ENCODE measurements around the gene SHE. TPM values are rescaled to one million over a fixed set of nuclear protein-coding genes. Genes with fewer than 3 reads are reported as not detected.

The SHE gene
- total and polyA plus RNA-seq, 2 donors, result 2.7 to 7.6 TPM

DNA sequence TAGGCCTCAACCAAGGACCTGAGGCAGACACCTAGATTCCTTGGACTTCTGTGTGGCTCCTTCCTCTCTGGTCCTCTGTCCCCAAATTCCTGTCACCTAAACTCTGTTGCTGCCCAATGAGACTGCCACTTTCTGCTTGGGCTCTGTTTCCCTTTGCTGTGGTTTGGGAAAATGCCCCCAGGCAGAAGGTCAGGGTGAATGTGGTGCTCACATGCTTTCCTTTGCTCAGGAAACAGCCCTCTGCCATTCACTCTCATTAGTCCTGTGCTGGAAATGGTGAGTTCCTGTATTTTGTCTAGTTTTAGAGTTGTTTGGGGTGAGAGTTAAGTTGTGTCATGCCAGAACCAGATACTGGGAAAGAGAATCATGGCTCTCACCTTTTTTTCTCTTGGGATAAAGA is 22.7 kb upstream of the SHE start:
- peaks cover 0 to 1% of the 10 kb centered on the region in 2 donors for H3K4me1 ChIP-seq (ENCODE audit: control insufficient read depth in 2 of 2, insufficient read depth in 2 of 2, low read length in 2 of 2)
- no peak for DNase-seq (ENCODE audit: low read depth in 6 of 9, low spot score in 9 of 9)
- no peak overlapping the region for H3K27ac ChIP-seq (ENCODE audit: low read depth in 1 of 2, low read length in 1 of 2)
- no peaks in the 10 kb centered on the region for H3K36me3 ChIP-seq (ENCODE audit: control insufficient read depth in 2 of 2, insufficient read depth in 2 of 2, low read length in 1 of 2)
- no peaks in the 10 kb centered on the region for H3K27me3 ChIP-seq (ENCODE audit: control insufficient read depth in 2 of 2, insufficient read depth in 1 of 2, low read length in 1 of 2)
- no peak overlapping the region for H3K4me3 ChIP-seq (ENCODE audit: low read length in 2 of 2)
- H3K9me3 ChIP-seq (ENCODE audit: control insufficient read depth in 2 of 2, insufficient read depth in 1 of 2, low read length in 1 of 2), result no peaks in the 10 kb centered on the region

DNA sequence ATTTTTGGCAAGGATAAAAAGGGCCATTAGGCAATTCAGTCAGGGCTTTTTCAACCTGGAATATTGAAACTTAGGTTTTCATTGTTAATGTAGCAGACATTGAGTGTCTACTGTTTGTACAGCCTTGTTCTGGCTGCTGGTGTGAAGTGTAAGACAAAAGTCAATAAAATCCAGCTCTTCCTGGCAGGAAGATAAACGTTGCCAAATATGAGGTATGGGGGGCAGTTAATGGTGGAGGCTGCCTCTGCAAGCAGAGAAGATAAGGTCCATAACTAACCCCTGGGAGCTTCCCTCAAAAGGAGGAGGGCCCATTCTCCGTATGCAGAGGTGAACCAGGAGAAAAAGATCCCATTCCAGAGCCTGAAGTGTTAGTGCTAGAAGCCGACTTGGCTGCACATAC is 19.5 kb upstream of the SHE start:
- peaks cover 0 to 3% of the 10 kb centered on the region in 2 donors for H3K27me3 ChIP-seq (ENCODE audit: control insufficient read depth in 2 of 2, insufficient read depth in 1 of 2, low read length in 1 of 2)
- H3K4me1 ChIP-seq (ENCODE audit: control insufficient read depth in 2 of 2, insufficient read depth in 2 of 2, low read length in 2 of 2), result peaks cover 0 to 2% of the 10 kb centered on the region in 2 donors
- H3K4me3 ChIP-seq (ENCODE audit: low read length in 2 of 2), result no peak overlapping the region
- no peak overlapping the region for H3K27ac ChIP-seq (ENCODE audit: low read depth in 1 of 2, low read length in 1 of 2)
- WGBS, result 88% methylated on average over 3 of the region's 3 CpGs
- H3K36me3 ChIP-seq (ENCODE audit: control insufficient read depth in 2 of 2, insufficient read depth in 2 of 2, low read length in 1 of 2), result no peaks in the 10 kb centered on the region
- H3K9me3 ChIP-seq (ENCODE audit: control insufficient read depth in 2 of 2, insufficient read depth in 1 of 2, low read length in 1 of 2), result no peaks in the 10 kb centered on the region
- no peak for DNase-seq (ENCODE audit: low read depth in 6 of 9, low spot score in 9 of 9)

DNA sequence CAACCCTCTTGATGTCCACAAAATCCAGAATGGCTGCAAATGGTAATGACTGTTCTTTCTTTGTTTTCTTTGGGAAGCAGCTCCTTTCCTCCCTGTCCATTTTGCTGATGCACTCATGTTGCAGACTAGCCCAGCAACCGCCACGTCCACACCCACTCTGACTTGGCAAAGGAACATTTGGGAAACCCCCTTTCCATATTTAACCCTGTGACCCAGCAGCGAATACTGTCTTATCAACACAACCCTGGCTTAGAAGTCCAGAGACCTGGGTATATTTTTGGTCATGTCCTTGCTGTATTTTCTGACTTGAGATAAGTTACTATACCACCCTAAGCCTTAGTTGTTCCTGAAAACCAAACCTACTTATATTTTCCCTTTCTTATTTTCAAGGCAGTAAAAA is 18.1 kb upstream of the SHE start:
- Histone ChIP-seq H3K27ac (ENCODE audit: low read depth in 1 of 2, low read length in 1 of 2) (no peak overlapping the region), H3K4me1 (ENCODE audit: control insufficient read depth in 2 of 2, insufficient read depth in 2 of 2, low read length in 2 of 2) (peaks cover 0 to 2% of the 10 kb centered on the region in 2 donors), H3K9me3 (ENCODE audit: control insufficient read depth in 2 of 2, insufficient read depth in 1 of 2, low read length in 1 of 2) (no peaks in the 10 kb centered on the region), H3K36me3 (ENCODE audit: control insufficient read depth in 2 of 2, insufficient read depth in 2 of 2, low read length in 1 of 2) (no peaks in the 10 kb centered on the region), H3K27me3 (ENCODE audit: control insufficient read depth in 2 of 2, insufficient read depth in 1 of 2, low read length in 1 of 2) (peaks cover 0 to 3% of the 10 kb centered on the region in 2 donors), H3K4me3 (ENCODE audit: low read length in 2 of 2) (no peak overlapping the region)
- no peak for DNase-seq (ENCODE audit: low read depth in 6 of 9, low spot score in 9 of 9)
- 86% methylated on average over 3 of the region's 3 CpGs for WGBS

DNA sequence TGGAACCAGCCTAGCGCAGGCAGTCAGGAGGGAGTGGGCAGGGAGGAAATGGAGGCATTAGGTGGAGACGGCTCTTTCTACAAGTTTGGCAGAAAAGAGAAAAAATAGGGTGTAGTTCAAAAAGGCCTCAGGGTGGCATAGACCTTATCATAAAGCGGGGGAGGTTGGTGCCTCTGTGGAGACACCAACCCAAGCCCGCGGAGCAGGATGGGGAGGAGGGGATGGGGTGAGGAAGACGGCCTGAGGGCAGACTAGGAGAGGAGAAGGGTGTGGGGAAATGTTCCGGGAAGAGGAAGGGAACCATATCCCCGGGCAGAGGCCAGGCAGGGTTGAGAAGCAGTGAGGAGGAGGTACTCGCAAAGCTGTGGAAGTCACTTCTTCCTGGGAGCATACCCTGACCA is 17.4 kb upstream of the SHE start:
- Histone ChIP-seq H3K4me3 (ENCODE audit: low read length in 2 of 2) (no peak overlapping the region), H3K4me1 (ENCODE audit: control insufficient read depth in 2 of 2, insufficient read depth in 2 of 2, low read length in 2 of 2) (peaks cover 0 to 2% of the 10 kb centered on the region in 2 donors), H3K9me3 (ENCODE audit: control insufficient read depth in 2 of 2, insufficient read depth in 1 of 2, low read length in 1 of 2) (no peaks in the 10 kb centered on the region), H3K36me3 (ENCODE audit: control insufficient read depth in 2 of 2, insufficient read depth in 2 of 2, low read length in 1 of 2) (no peaks in the 10 kb centered on the region), H3K27ac (ENCODE audit: low read depth in 1 of 2, low read length in 1 of 2) (no peak overlapping the region), H3K27me3 (ENCODE audit: control insufficient read depth in 2 of 2, insufficient read depth in 1 of 2, low read length in 1 of 2) (peaks cover 0 to 3% of the 10 kb centered on the region in 2 donors)
- no peak for DNase-seq (ENCODE audit: low read depth in 6 of 9, low spot score in 9 of 9)
- WGBS, result 86% methylated on average over 9 of the region's 9 CpGs

DNA sequence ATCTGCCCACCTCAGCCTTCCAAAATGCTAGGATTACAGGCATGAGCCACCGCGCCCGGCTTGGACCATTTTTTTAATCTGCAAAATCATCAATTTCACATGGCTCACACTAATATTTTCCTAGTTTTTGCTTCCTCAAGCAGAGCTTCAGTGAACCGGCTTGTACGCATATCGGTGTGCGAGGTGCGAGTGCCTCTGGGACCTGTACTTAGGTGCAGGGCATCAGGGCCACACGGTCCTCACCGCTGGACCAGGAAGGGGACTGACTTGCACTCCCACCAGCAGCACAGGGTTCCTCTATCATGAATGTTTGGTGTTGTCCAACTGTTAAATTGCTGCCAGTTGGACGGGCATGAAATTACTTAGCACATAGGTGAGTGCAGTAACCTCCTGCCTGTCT is 15.4 kb upstream of the SHE start:
- Histone ChIP-seq H3K4me1 (ENCODE audit: control insufficient read depth in 2 of 2, insufficient read depth in 2 of 2, low read length in 2 of 2) (peaks cover 0 to 2% of the 10 kb centered on the region in 2 donors), H3K27ac (ENCODE audit: low read depth in 1 of 2, low read length in 1 of 2) (no peak overlapping the region), H3K27me3 (ENCODE audit: control insufficient read depth in 2 of 2, insufficient read depth in 1 of 2, low read length in 1 of 2) (peaks cover 0 to 5% of the 10 kb centered on the region in 2 donors), H3K9me3 (ENCODE audit: control insufficient read depth in 2 of 2, insufficient read depth in 1 of 2, low read length in 1 of 2) (no peaks in the 10 kb centered on the region), H3K4me3 (ENCODE audit: low read length in 2 of 2) (no peak overlapping the region), H3K36me3 (ENCODE audit: control insufficient read depth in 2 of 2, insufficient read depth in 2 of 2, low read length in 1 of 2) (no peaks in the 10 kb centered on the region)
- 98% methylated on average over 11 of the region's 11 CpGs for WGBS
- DNase-seq (ENCODE audit: low read depth in 6 of 9, low spot score in 9 of 9), result no peak

DNA sequence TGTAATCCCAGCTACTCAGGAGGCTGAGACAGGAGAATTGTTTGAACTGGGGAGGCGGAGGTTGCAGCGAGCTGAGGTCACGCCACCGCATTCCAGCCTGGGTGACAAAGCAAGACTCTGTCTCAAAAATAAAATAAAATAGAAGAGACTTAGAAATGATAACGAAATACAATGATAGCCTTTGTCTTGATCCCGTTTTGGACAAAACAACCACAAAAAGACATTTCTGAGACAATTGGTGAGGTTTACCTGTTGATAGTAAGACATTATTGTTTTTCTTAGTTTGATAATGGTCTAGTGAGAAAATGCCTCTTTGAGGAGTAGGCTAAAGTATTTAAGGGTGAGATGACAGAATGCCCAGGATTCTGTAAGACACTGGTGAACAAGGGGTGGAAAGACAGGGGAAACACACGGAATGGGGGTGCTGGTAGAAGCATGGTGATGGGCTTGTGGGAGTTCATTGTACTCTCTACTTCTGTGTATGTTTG is 11.9 kb upstream of the SHE start:
- Histone ChIP-seq H3K9me3 (ENCODE audit: control insufficient read depth in 2 of 2, insufficient read depth in 1 of 2, low read length in 1 of 2) (no peaks in the 10 kb centered on the region), H3K4me3 (ENCODE audit: low read length in 2 of 2) (no peak overlapping the region), H3K36me3 (ENCODE audit: control insufficient read depth in 2 of 2, insufficient read depth in 2 of 2, low read length in 1 of 2) (no peaks in the 10 kb centered on the region), H3K27ac (ENCODE audit: low read depth in 1 of 2, low read length in 1 of 2) (no peak overlapping the region), H3K4me1 (ENCODE audit: control insufficient read depth in 2 of 2, insufficient read depth in 2 of 2, low read length in 2 of 2) (no peaks in the 10 kb centered on the region), H3K27me3 (ENCODE audit: control insufficient read depth in 2 of 2, insufficient read depth in 1 of 2, low read length in 1 of 2) (peaks cover 3 to 10% of the 10 kb centered on the region in 2 donors)
- no peak for DNase-seq (ENCODE audit: low read depth in 6 of 9, low spot score in 9 of 9)
- 96% methylated on average over 7 of the region's 7 CpGs for WGBS

DNA sequence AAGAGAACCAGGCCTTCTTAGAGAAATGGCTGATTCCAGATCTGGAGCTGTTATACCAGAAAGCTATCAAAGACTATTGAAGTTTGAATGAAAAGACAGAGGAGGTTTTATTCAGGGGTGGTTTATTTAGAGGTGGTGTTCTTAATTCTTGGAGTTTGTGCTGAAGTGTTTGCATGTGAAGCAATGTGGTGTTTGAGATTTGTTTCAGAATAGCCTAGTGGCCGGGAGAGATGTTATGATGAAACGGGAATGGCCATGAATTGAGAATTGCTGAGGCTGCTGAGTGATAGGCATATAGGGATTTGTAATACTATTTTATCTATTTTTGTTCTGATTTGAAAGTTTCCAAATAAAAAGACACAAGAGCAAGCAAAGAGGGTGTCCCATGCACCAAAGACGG is 10.5 kb upstream of the SHE start:
- H3K4me3 ChIP-seq (ENCODE audit: low read length in 2 of 2), result no peak overlapping the region
- no peaks in the 10 kb centered on the region for H3K4me1 ChIP-seq (ENCODE audit: control insufficient read depth in 2 of 2, insufficient read depth in 2 of 2, low read length in 2 of 2)
- WGBS, result 96% methylated on average over 3 of the region's 3 CpGs
- no peaks in the 10 kb centered on the region for H3K9me3 ChIP-seq (ENCODE audit: control insufficient read depth in 2 of 2, insufficient read depth in 1 of 2, low read length in 1 of 2)
- no peaks in the 10 kb centered on the region for H3K36me3 ChIP-seq (ENCODE audit: control insufficient read depth in 2 of 2, insufficient read depth in 2 of 2, low read length in 1 of 2)
- DNase-seq (ENCODE audit: low read depth in 6 of 9, low spot score in 9 of 9), result no peak
- H3K27ac ChIP-seq (ENCODE audit: low read depth in 1 of 2, low read length in 1 of 2), result no peak overlapping the region
- peaks cover 3 to 12% of the 10 kb centered on the region in 2 donors for H3K27me3 ChIP-seq (ENCODE audit: control insufficient read depth in 2 of 2, insufficient read depth in 1 of 2, low read length in 1 of 2)

DNA sequence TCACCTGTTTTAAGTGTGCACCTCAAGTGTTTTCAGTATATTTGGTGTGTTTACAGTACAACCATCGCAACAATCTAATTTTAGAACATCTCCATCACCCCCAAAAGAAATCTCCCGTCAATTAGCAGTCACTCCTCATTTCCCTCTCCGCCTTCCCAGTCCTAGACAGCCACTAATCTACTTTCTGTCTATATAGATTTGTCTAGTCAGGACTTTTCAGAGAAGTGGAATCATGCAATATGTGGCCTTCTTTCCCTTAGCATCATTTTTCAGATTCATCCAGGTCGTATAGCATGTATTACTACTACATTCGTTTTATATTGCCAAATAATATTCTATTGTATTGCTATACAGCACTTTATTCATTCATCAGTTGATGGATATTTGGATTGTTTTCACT is 1.7 kb upstream of the SHE start:
- Histone ChIP-seq H3K27me3 (ENCODE audit: control insufficient read depth in 2 of 2, insufficient read depth in 1 of 2, low read length in 1 of 2) (peaks cover 49 to 81% of the 10 kb centered on the region in 2 donors), H3K9me3 (ENCODE audit: control insufficient read depth in 2 of 2, insufficient read depth in 1 of 2, low read length in 1 of 2) (peaks cover 7 to 19% of the 10 kb centered on the region in 2 donors), H3K4me1 (ENCODE audit: control insufficient read depth in 2 of 2, insufficient read depth in 2 of 2, low read length in 2 of 2) (peaks cover 0 to 2% of the 10 kb centered on the region in 2 donors), H3K4me3 (ENCODE audit: low read length in 2 of 2) (no peak overlapping the region), H3K27ac (ENCODE audit: low read depth in 1 of 2, low read length in 1 of 2) (no peak overlapping the region), H3K36me3 (ENCODE audit: control insufficient read depth in 2 of 2, insufficient read depth in 2 of 2, low read length in 1 of 2) (no peaks in the 10 kb centered on the region)
- WGBS, result 96% methylated on average over 5 of the region's 5 CpGs
- no peak for DNase-seq (ENCODE audit: low read depth in 6 of 9, low spot score in 9 of 9)

DNA sequence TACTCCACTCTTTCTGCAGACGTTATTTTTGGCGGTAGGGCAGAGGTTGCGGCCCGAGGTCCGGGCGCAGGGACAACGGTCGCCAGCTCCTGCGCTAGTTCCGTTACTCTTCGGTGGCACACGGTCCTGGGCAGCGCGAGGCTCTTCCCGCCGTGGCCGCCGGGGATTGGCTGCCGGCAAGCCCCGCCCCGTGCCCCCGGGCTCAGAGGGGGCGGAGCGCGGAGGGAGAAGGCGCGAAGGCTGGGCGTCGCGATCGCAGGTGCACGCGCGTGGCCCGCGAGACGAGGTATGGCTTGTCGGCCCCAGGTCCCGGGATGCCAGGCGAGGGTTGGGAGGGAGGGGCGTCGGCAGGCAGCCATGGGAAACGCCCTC is 518 bp upstream of the SHE start:
- WGBS, result 22% methylated on average over 43 of the region's 43 CpGs
- Histone ChIP-seq H3K4me1 (ENCODE audit: control insufficient read depth in 2 of 2, insufficient read depth in 2 of 2, low read length in 2 of 2) (peaks cover 0 to 2% of the 10 kb centered on the region in 2 donors), H3K9me3 (ENCODE audit: control insufficient read depth in 2 of 2, insufficient read depth in 1 of 2, low read length in 1 of 2) (peaks cover 7 to 19% of the 10 kb centered on the region in 2 donors), H3K4me3 (ENCODE audit: low read length in 2 of 2) (no peak overlapping the region), H3K36me3 (ENCODE audit: control insufficient read depth in 2 of 2, insufficient read depth in 2 of 2, low read length in 1 of 2) (no peaks in the 10 kb centered on the region), H3K27me3 (ENCODE audit: control insufficient read depth in 2 of 2, insufficient read depth in 1 of 2, low read length in 1 of 2) (peaks cover 49 to 83% of the 10 kb centered on the region in 2 donors), H3K27ac (ENCODE audit: low read depth in 1 of 2, low read length in 1 of 2) (no peak overlapping the region)
- DNase-seq (ENCODE audit: low read depth in 6 of 9, low spot score in 9 of 9), result no peak

Data from thymus (tissue), 11 donors.